Parathyroid adenoma (tissue), 2 donors: Measurements from ENCODE around the gene ARID3C.

Experiments
- H2AFZ ChIP-seq: fragments of 300-600 bp; sonication (generic); one replicate; pipeline ENCODE4 v1.7.0; 2017; ENCODE audit warnings: antibody characterized with exemption, mild to moderate bottlenecking
- H3K27ac ChIP-seq: fragments of 300-600 bp; sonication (generic); one replicate; pipeline ENCODE4 v1.7.0; 2017
- H3K27me3 ChIP-seq: fragments of 300-600 bp; sonication (generic); one replicate; pipeline ENCODE4 v1.7.0; 2017; ENCODE audit warnings: low read length; ENCODE audit not compliant: control insufficient read depth, insufficient read depth
- H3K36me3 ChIP-seq: fragments of 300-600 bp; sonication (generic); one replicate; pipeline ENCODE4 v1.7.0; 2017; ENCODE audit warnings: low read length; ENCODE audit not compliant: control insufficient read depth, insufficient read depth
- H3K4me1 ChIP-seq: fragments of 300-600 bp; sonication (generic); one replicate; pipeline ENCODE4 v1.7.0; 2017; ENCODE audit warnings: control low read depth
- H3K4me2 ChIP-seq: fragments of 300-600 bp; sonication (generic); one replicate; pipeline ENCODE4 v1.7.0; 2017; ENCODE audit warnings: low read length
- H3K4me3 ChIP-seq: fragments of 300-600 bp; sonication (generic); one replicate; pipeline ENCODE4 v1.7.0; 2017; ENCODE audit warnings: low read depth, low read length
- H3K79me2 ChIP-seq: fragments of 300-600 bp; sonication (generic); one replicate; pipeline ENCODE4 v1.7.0; 2017; ENCODE audit warnings: control low read depth
- H3K9ac ChIP-seq: fragments of 300-600 bp; sonication (generic); one replicate; pipeline ENCODE4 v1.7.0; 2017; ENCODE audit warnings: mild to moderate bottlenecking
- H3K9me3 ChIP-seq: fragments of 300-600 bp; sonication (generic); one replicate; pipeline ENCODE4 v1.7.0; 2017; ENCODE audit warnings: low read length; ENCODE audit not compliant: control insufficient read depth
- CTCF ChIP-seq: fragments of 300-600 bp; sonication (generic); IDR thresholded peaks from one replicate; pipeline ENCODE4 v1.7.0; 2017; ENCODE audit warnings: antibody characterized with exemption, mild to moderate bottlenecking
- donor health status: primary hyperparathyroidism.

ARID3C gene

GRCh38 chr9:34571481-34571810, 57.4 kb downstream of the ARID3C start:
- no peak for TF ChIP-seq CTCF
- H3K79me2 ChIP-seq: no peaks in the 10 kb centered on the region
- no peak overlapping the region for H3K9ac ChIP-seq
- H3K4me2 ChIP-seq: no peak overlapping the region
- no peak overlapping the region for H3K4me3 ChIP-seq
- no peak overlapping the region for H2AFZ ChIP-seq
- H3K36me3 ChIP-seq: no peaks in the 10 kb centered on the region
- no peaks in the 10 kb centered on the region for H3K4me1 ChIP-seq
- H3K27ac ChIP-seq: no peak overlapping the region
- no peaks in the 10 kb centered on the region for H3K9me3 ChIP-seq
- no peaks in the 10 kb centered on the region for H3K27me3 ChIP-seq
